Measurements from ENCODE around the gene FGF14. TPM values are rescaled to one million over a fixed set of nuclear protein-coding genes. Genes with fewer than 3 reads are reported as not detected.

FGF14 gene
- polyA plus RNA-seq, 1 donor (not counting 4 experiments of a cell fraction or from before 2014, with no cell fraction given): 0.09 TPM

DNA sequence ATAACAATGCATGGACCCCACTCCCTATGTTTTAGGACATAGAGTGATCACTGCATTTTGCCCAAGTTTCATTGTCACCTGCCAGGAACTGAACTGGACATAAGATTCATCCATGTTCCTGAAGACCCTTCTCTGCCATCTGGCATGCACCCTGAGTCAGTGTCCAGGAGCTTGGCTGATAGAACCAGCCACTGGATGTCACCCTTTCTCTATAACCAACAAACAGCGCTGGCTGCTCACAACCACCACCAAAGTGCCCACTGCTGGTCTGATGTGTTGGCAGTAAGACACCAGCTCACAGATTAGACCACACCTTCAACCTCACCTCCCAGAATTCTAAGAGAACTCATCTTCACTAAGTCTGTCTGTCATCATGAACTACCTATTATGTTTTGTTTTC is 616.0 kb downstream of the FGF14 start:
- Histone ChIP-seq H3K4me2 (ENCODE audit: control insufficient read depth, extremely low read depth, insufficient read depth, low read depth, low read length) (no peak overlapping the region), H3K9ac (ENCODE audit: control insufficient read depth, extremely low read depth, insufficient read depth, low read length) (no peak overlapping the region), H3K79me2 (ENCODE audit: control insufficient read depth, insufficient read depth, low read length) (no peaks in the 10 kb centered on the region), H4K20me1 (ENCODE audit: control insufficient read depth, extremely low read depth, insufficient read depth, low read length) (no peaks in the 10 kb centered on the region), H3K4me1 (ENCODE audit: control insufficient read depth, extremely low read depth, insufficient read depth, low read length) (no peaks in the 10 kb centered on the region), H3K9me3 (ENCODE audit: control insufficient read depth, low read depth, low read length) (no peaks in the 10 kb centered on the region), H3K27ac (ENCODE audit: control insufficient read depth, insufficient read depth, low read length) (no peak overlapping the region), H3K4me3 (ENCODE audit: control insufficient read depth in 2 of 3, extremely low read depth in 1 of 3, insufficient read depth in 2 of 3, low read depth in 1 of 3, low read length in 3 of 3) (no peak overlapping the region), H3K27me3 (ENCODE audit: control insufficient read depth, extremely low read depth, insufficient read depth, low read length) (no peaks in the 10 kb centered on the region), H2AFZ (ENCODE audit: control insufficient read depth, low read length) (no peak overlapping the region), H3K36me3 (ENCODE audit: control insufficient read depth in 2 of 2, extremely low read depth in 1 of 2, insufficient read depth in 2 of 2, low read length in 2 of 2) (no peaks in the 10 kb centered on the region), H3K9me1 (ENCODE audit: control insufficient read depth, extremely low read depth, insufficient read depth, low read length) (no peaks in the 10 kb centered on the region)
- no peak for FAIRE-seq
- TF ChIP-seq EZH2 (IDR thresholded peaks at IDR 0.05; ENCODE audit: low read length) (no peak), CTCF (optimal IDR thresholded peaks at IDR 0.05 in 1 of 3, IDR thresholded peaks at IDR 0.05 in 1 of 3, conservative IDR thresholded peaks at IDR 0.05 in 1 of 3; ENCODE audit: extremely low read depth in 1 of 3, insufficient read depth in 2 of 3, low read length in 3 of 3) (peak in 2 of 3 experiments; percentile 29 to 39)
- DNase-seq (ENCODE audit: low read depth, low spot score): no peak
- dilution Hi-C loops (cut with MboI; ENCODE audit: extremely low pct_ligation_motif_present, low sequenced_read_pairs): no loop called here

GRCh38 chr13:101784313-101784712 is 617.5 kb downstream of the FGF14 start:
- H3K4me3 ChIP-seq (ENCODE audit: control insufficient read depth in 2 of 3, extremely low read depth in 1 of 3, insufficient read depth in 2 of 3, low read depth in 1 of 3, low read length in 3 of 3): no peak overlapping the region
- no peaks in the 10 kb centered on the region for H3K9me3 ChIP-seq (ENCODE audit: control insufficient read depth, low read depth, low read length)
- DNase-seq (ENCODE audit: low read depth, low spot score): no peak
- H3K27me3 ChIP-seq (ENCODE audit: control insufficient read depth, extremely low read depth, insufficient read depth, low read length): no peaks in the 10 kb centered on the region
- no peak overlapping the region for H2AFZ ChIP-seq (ENCODE audit: control insufficient read depth, low read length)
- TF ChIP-seq CTCF (optimal IDR thresholded peaks at IDR 0.05 in 1 of 3, IDR thresholded peaks at IDR 0.05 in 1 of 3, conservative IDR thresholded peaks at IDR 0.05 in 1 of 3; ENCODE audit: extremely low read depth in 1 of 3, insufficient read depth in 2 of 3, low read length in 3 of 3) (no peak), EZH2 (IDR thresholded peaks at IDR 0.05; ENCODE audit: low read length) (no peak)
- no peak for FAIRE-seq
- no peaks in the 10 kb centered on the region for H3K79me2 ChIP-seq (ENCODE audit: control insufficient read depth, insufficient read depth, low read length)
- no peaks in the 10 kb centered on the region for H3K9me1 ChIP-seq (ENCODE audit: control insufficient read depth, extremely low read depth, insufficient read depth, low read length)
- dilution Hi-C loops (cut with MboI; ENCODE audit: extremely low pct_ligation_motif_present, low sequenced_read_pairs): no loop called here
- H3K27ac ChIP-seq (ENCODE audit: control insufficient read depth, insufficient read depth, low read length): no peak overlapping the region
- no peaks in the 10 kb centered on the region for H3K4me1 ChIP-seq (ENCODE audit: control insufficient read depth, extremely low read depth, insufficient read depth, low read length)
- no peak overlapping the region for H3K9ac ChIP-seq (ENCODE audit: control insufficient read depth, extremely low read depth, insufficient read depth, low read length)
- H3K36me3 ChIP-seq (ENCODE audit: control insufficient read depth in 2 of 2, extremely low read depth in 1 of 2, insufficient read depth in 2 of 2, low read length in 2 of 2): no peaks in the 10 kb centered on the region
- H3K4me2 ChIP-seq (ENCODE audit: control insufficient read depth, extremely low read depth, insufficient read depth, low read depth, low read length): no peak overlapping the region
- no peaks in the 10 kb centered on the region for H4K20me1 ChIP-seq (ENCODE audit: control insufficient read depth, extremely low read depth, insufficient read depth, low read length)

Measured in keratinocyte (primary cell).